LNCAP (cell line): ENCODE results near the gene GHRHR.

Source experiments
- TF ChIP-seq, protein P1 (sequence below): fragments of 450-650 bp; IDR thresholded peaks from 2 replicates; pipeline ENCODE4 v1.5.1; 2017; ENCODE audit warnings: mild to moderate bottlenecking

The GHRHR gene

DNA sequence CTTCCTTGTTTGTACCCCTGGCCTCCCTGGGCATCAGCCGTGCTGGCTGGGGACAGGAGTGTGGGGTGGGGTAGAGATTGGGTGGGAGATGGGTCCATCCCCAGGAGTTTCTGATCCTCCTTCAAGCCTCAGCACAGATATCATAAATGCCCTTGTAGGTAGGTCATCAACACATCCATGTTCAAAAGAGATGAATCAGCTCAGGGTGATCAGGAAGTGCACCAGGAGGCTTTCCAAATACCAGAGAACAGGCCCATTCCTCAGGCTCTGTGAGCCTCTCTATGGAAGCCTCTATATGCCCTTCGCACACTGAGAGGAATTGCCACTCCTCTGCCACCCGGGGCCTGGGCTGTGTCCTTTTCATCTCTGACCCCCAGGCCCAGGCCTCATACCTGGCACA lies 56.4 kb downstream of the GHRHR start:
- TF ChIP-seq, protein P1, sequence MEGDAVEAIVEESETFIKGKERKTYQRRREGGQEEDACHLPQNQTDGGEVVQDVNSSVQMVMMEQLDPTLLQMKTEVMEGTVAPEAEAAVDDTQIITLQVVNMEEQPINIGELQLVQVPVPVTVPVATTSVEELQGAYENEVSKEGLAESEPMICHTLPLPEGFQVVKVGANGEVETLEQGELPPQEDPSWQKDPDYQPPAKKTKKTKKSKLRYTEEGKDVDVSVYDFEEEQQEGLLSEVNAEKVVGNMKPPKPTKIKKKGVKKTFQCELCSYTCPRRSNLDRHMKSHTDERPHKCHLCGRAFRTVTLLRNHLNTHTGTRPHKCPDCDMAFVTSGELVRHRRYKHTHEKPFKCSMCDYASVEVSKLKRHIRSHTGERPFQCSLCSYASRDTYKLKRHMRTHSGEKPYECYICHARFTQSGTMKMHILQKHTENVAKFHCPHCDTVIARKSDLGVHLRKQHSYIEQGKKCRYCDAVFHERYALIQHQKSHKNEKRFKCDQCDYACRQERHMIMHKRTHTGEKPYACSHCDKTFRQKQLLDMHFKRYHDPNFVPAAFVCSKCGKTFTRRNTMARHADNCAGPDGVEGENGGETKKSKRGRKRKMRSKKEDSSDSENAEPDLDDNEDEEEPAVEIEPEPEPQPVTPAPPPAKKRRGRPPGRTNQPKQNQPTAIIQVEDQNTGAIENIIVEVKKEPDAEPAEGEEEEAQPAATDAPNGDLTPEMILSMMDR: no peak

DNA sequence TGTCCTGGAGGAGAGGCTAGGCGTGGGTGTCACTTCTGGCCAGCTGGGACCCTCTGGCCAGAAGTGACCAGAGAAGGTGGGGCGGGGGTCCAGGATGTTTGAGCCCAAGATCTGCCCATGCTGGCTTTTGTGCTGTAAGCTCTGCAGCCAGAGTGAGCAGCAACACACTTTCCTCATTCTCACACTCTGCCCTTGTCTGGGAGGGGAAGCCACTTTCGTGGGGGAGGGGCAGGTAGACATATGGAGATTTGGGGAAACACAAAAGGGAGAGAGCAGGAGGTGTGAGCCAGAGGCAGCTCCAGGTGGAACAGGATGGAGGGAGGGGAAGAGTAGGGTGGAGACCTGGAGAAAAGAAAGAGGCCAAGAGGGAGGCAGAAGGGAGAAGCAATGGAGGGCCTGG lies 56.9 kb downstream of the GHRHR start:
- TF ChIP-seq, protein P1: no peak

DNA sequence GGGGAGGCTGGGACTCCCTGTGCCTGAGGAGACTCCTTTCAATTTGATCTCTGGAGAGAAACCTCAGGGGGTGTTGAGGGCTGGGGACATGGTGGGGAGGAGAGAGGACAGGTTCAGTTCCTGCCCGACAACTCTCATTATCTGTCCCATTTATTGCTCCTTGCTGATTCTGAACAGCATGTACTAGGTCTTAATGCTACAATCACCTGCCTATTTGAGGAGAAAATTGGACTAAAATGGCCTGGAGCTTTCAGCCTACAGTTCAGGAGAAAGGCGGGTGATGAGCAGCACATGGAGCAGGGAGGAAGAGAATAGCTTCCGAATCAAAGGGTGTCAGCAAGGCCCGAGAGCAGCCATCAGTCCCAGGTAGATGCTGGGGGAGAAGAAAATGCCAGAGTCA lies 58.4 kb downstream of the GHRHR start:
- TF ChIP-seq, protein P1: no peak

DNA sequence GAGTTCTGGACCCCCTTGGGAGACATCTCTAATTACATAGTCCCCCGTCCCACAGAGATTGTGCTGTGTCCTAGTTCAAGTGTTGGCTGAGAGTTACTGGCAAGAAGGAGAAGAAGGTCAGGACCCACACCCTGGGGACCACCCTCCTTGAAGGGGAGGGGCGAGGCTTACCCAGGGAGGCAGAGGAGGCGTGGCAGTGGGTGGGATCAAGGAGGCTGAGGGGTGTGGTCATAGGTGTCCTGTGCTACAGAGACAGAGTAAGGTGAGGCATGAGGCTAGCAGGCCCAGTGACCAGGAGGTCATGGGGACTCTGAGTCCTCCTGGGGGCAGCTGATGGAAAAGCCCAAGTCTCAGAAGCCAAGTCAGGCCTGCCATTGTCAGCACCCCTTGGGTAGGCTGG lies 59.0 kb downstream of the GHRHR start:
- TF ChIP-seq, protein P1: no peak

DNA sequence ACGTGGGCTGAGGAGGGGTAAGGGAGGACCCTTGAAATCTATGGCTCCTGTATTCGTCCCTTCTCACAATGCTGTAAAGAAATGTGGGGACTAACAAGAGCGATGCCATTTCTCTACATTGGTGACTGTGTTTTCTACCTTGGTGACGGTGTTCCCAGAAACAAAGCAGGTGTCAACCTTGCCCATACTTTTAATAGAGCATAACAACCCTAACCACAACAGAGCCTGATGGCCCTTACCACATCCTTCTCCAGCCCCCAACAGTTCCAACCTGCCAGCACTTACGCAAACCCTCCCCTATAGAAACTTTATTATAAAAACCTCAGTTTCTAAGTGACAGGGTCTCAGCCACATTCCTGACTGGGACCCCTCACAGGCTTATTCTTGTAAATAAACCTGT lies 60.1 kb downstream of the GHRHR start:
- TF ChIP-seq, protein P1: no peak

DNA sequence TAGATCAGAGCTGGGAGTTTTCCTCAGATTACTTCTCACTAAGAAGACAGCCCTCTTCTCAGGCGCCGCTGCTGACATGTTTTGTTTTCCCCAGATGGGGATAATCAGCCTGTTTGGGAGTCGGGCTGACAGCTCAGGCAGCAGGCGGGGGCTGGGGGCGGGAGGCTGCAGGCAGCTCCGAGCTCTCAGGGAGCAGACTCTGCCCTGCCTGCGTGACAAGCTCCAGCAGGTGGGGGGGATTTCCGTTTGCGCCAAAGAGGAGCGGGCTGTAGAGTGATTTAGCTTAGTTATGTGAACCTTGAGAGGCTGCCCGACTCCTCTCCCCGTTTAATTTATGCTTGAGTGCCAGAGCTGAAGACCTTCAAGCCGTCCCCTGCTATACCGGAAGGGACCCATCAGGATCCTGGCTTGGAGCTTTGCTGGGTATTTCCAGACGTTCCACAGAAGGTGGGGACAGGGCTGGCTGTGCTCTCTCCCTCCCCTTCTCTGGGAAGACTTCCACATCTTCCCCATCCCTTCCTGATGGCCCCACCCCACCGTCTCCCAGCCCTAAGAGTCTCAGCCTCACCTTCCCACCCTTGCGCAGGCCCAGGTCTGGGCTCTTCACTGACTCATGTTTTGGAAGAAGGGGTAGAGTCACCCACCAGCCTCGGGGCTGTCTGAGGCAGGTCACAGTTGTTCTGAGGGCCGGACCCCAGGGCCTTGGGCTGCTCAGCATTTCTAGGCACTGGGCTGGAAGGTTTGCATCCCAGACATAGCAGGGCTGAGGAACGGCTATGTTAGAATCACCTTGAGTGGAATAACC lies 63.6 kb downstream of the GHRHR start:
- TF ChIP-seq, protein P1: no peak

DNA sequence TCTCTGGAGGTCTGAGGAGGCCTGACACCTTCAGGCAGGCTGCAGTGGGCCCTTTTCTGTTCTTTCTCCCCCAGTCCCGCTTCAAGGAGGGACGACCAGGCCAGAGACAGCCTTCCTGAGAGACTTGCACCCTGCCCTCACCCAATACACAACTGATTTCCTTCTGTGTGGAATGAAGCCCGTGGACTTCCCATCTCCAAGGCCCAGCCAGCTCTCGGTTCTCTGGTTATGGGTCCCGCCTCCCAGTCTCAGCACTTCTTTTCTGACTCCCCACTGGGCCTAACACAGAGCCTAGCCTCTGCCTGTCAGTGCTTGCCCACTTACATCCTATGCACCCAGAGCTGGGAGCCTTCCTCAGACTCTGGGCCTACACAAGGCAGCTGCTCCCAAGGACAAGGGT lies 64.3 kb downstream of the GHRHR start:
- TF ChIP-seq, protein P1: no peak
